Measurements from ENCODE around the gene HSD11B1L.
A peak's percentile ranks its signal among the peaks of the same experiment; 100 is the strongest.
"Not testable (repeated sequence)": the region's sequence is repeated elsewhere in the genome, so short reads cannot be mapped to it uniquely, and the experiment has no call there.

Gene HSD11B1L

GRCh38 chr19:5703819-5704818, 23.3 kb downstream of the HSD11B1L start:
- no peak for DNase-seq

- DNase-seq: no peak
Observed at GRCh38 chr19:5705552-5705951, 24.7 kb downstream of the HSD11B1L start.

- DNase-seq: no peak
Observed at GRCh38 chr19:5706876-5707573, 26.2 kb downstream of the HSD11B1L start.

- no peak for DNase-seq
Observed at GRCh38 chr19:5707576-5708575, 27.0 kb downstream of the HSD11B1L start.

GRCh38 chr19:5711025-5711424, 30.2 kb downstream of the HSD11B1L start:
- DNase-seq: no peak

GRCh38 chr19:5711713-5712161, 30.9 kb downstream of the HSD11B1L start:
- DNase-seq: no peak

- no peak for DNase-seq
Observed at GRCh38 chr19:5713228-5713627, 32.4 kb downstream of the HSD11B1L start.

- DNase-seq: no peak
Observed at GRCh38 chr19:5714816-5715215, 34.0 kb downstream of the HSD11B1L start.

- DNase-seq: no peak
Observed at GRCh38 chr19:5717215-5717935, 36.5 kb downstream of the HSD11B1L start.

GRCh38 chr19:5718037-5718578, 37.3 kb downstream of the HSD11B1L start:
- no peak for DNase-seq

- DNase-seq: no peak
Observed at GRCh38 chr19:5718579-5719273, 37.9 kb downstream of the HSD11B1L start.

- DNase-seq: no peak
Observed at GRCh38 chr19:5719274-5719960, 38.6 kb downstream of the HSD11B1L start.

GRCh38 chr19:5719961-5720790, 39.3 kb downstream of the HSD11B1L start, which contains the start of the genes CATSPERD and LONP1:
CATSPERD (plus strand) TSS chr19:5720637; CDS start chr19:5720738, 101 bp downstream.
LONP1 (minus strand) TSS chr19:5720146; CDS start chr19:5720132, 14 bp downstream.
- DNase-seq: peak; percentile 96 to 98 (median 97)

- no peak for DNase-seq
Observed at GRCh38 chr19:5727453-5728050, 46.7 kb downstream of the HSD11B1L start.

- DNase-seq: not testable (repeated sequence)
Observed at GRCh38 chr19:5733172-5733571, 52.3 kb downstream of the HSD11B1L start.
